Activated naive CD8-positive, alpha-beta T cell treated with anti-CD3 and anti-CD28 coated beads, Interleukin-2, amount 10 ng/mL, durations not matched to agents 7 days and 5 days (primary cell): ENCODE measurements around the gene TAF3. TPM values are rescaled to one million over a fixed set of nuclear protein-coding genes. Genes with fewer than 3 reads are reported as not detected.
"Not testable (repeated sequence)": the region's sequence is repeated elsewhere in the genome, so short reads cannot be mapped to it uniquely, and the experiment has no call there.

ENCODE experiments used
- ATAC-seq: fragments of 150-1000 bp; cut with Tn5 transposase; one replicate; pipeline ENCODE4 v1.10.0; 2021; ENCODE audit warnings: low read depth, moderate library complexity
- POLR2A ChIA-PET: fragments of 350-600 bp; sonication (Branson Sonifier 250); formaldehyde crosslinking; loops from one replicate; lab custom pipeline; 2021; ENCODE audit warnings: antibody characterized with exemption; lab: Charles Lee
- DNase-seq: peaks from one replicate; pipeline ENCODE4 v3.0.0; 2021
- H3K27ac Mint-ChIP-seq: one replicate; pipeline ENCODE4 v1.8.0; 2022; ENCODE audit warnings: mild to moderate bottlenecking, mixed read lengths
- H3K27me3 Mint-ChIP-seq: one replicate; pipeline ENCODE4 v1.8.0; 2022; ENCODE audit warnings: mild to moderate bottlenecking, moderate library complexity, mixed read lengths
- H3K36me3 Mint-ChIP-seq: one replicate; pipeline ENCODE4 v1.8.0; 2021; ENCODE audit warnings: mild to moderate bottlenecking, mixed read lengths
- H3K4me1 Mint-ChIP-seq: one replicate; pipeline ENCODE4 v1.8.0; 2021; ENCODE audit warnings: mixed read lengths
- H3K4me3 Mint-ChIP-seq: one replicate; pipeline ENCODE4 v1.8.0; 2022; ENCODE audit warnings: mild to moderate bottlenecking, moderate library complexity, mixed read lengths
- H3K9me3 Mint-ChIP-seq: one replicate; pipeline ENCODE4 v1.8.0; 2021; ENCODE audit warnings: mixed read lengths
- total RNA-seq, 2 experiments: library from RNA; stranded (reverse); gene quantifications; one replicate each; pipeline ENCODE4 v1.2.3, GENCODE V29; 2021

Gene TAF3
- total RNA-seq: 10 to 100 TPM; 16.2 to 16.8 TPM

- H3K27ac Mint-ChIP-seq: peak within 1 kb of the TSS; percentile 84
- DNase-seq: peak; percentile 95
- H3K4me1 Mint-ChIP-seq: peaks cover 16% of the 10 kb centered on the region
Observed at GRCh38 chr10:7818295-7819120, at the start of gene TAF3. TSS of gene TAF3 (plus strand) at chr10:7818505. CDS start at chr10:7818710, 205 bp downstream.

GRCh38 chr10:7773845-7774801 lies 44.2 kb upstream of the TAF3 start:
- H3K27ac Mint-ChIP-seq: no peak overlapping the region
- POLR2A ChIA-PET: no interaction called here
- H3K27me3 Mint-ChIP-seq: no peaks in the 10 kb centered on the region
- no peak overlapping the region for H3K4me3 Mint-ChIP-seq
- ATAC-seq (no peak), DNase-seq (no peak)
- H3K9me3 Mint-ChIP-seq: no peaks in the 10 kb centered on the region
- H3K4me1 Mint-ChIP-seq: peaks cover 2% of the 10 kb centered on the region
- H3K36me3 Mint-ChIP-seq: peaks cover 30% of the 10 kb centered on the region

More at GRCh38 chr10:7818295-7819120, at the start of gene TAF3:
- Mint-ChIP-seq H3K36me3 (peaks cover 3% of the 10 kb centered on the region), H3K9me3 (no peaks in the 10 kb centered on the region), H3K27me3 (peaks cover 5% of the 10 kb centered on the region), H3K4me3 (peak within 1 kb of the TSS; percentile 92)
- peak; percentile 81 for ATAC-seq
- POLR2A ChIA-PET: interaction anchor here (0.5 to 3.3 kb wide), 7 partner anchors 9 to 548 kb away, joined by 3 to 43 read pairs (median 5); partner anchors contain the start of genes ATP5F1C and KIN

GRCh38 chr10:7776777-7777176 lies 41.5 kb upstream of the TAF3 start:
- Mint-ChIP-seq H3K36me3 (peaks cover 36% of the 10 kb centered on the region), H3K27ac (no peak overlapping the region), H3K4me1 (peaks cover 5% of the 10 kb centered on the region), H3K4me3 (no peak overlapping the region), H3K9me3 (no peaks in the 10 kb centered on the region), H3K27me3 (no peaks in the 10 kb centered on the region)
- no peak for ATAC-seq
- POLR2A ChIA-PET: interaction anchor here (0.7 kb wide), 1 partner anchor 11 kb away, joined by 3 read pairs; no protein-coding TSS in a partner anchor
- DNase-seq: no peak

- POLR2A ChIA-PET: interaction anchor here (0.6 kb wide), 1 partner anchor 14 kb away, joined by 3 read pairs; no protein-coding TSS in a partner anchor
- peaks cover 18% of the 10 kb centered on the region for H3K4me1 Mint-ChIP-seq
- H3K4me3 Mint-ChIP-seq, H3K9me3 Mint-ChIP-seq, DNase-seq, H3K27ac Mint-ChIP-seq, H3K27me3 Mint-ChIP-seq, ATAC-seq: not testable (repeated sequence)
- H3K36me3 Mint-ChIP-seq: peaks cover 33% of the 10 kb centered on the region
Observed at GRCh38 chr10:7782194-7782593, 36.1 kb upstream of the TAF3 start.

GRCh38 chr10:7786430-7786829 lies 31.9 kb upstream of the TAF3 start:
- POLR2A ChIA-PET: no interaction called here
- no peaks in the 10 kb centered on the region for H3K9me3 Mint-ChIP-seq
- H3K27ac Mint-ChIP-seq: no peak overlapping the region
- peaks cover 19% of the 10 kb centered on the region for H3K36me3 Mint-ChIP-seq
- no peaks in the 10 kb centered on the region for H3K27me3 Mint-ChIP-seq
- DNase-seq (no peak), ATAC-seq (no peak)
- H3K4me1 Mint-ChIP-seq: peaks cover 33% of the 10 kb centered on the region
- H3K4me3 Mint-ChIP-seq: no peak overlapping the region

GRCh38 chr10:7787150-7787856 lies 31.0 kb upstream of the TAF3 start:
- ATAC-seq: peak; percentile 1
- Mint-ChIP-seq H3K4me3 (no peak overlapping the region), H3K4me1 (peaks cover 38% of the 10 kb centered on the region), H3K9me3 (no peaks in the 10 kb centered on the region), H3K36me3 (peaks cover 22% of the 10 kb centered on the region), H3K27me3 (no peaks in the 10 kb centered on the region), H3K27ac (no peak overlapping the region)
- POLR2A ChIA-PET: interaction anchor here (0.6 to 1.7 kb wide), 11 partner anchors 10 to 615 kb away, joined by 3 to 43 read pairs (median 3); partner anchors contain the start of gene TAF3
- no peak for DNase-seq

- H3K36me3 Mint-ChIP-seq: peaks cover 27% of the 10 kb centered on the region
- H3K27ac Mint-ChIP-seq: no peak within 1 kb of the TSS
- H3K27me3 Mint-ChIP-seq: no peaks in the 10 kb centered on the region
- DNase-seq (peak; percentile 98), ATAC-seq (peak; percentile 96)
- no peak within 1 kb of the TSS for H3K4me3 Mint-ChIP-seq
- peaks cover 46% of the 10 kb centered on the region for H3K4me1 Mint-ChIP-seq
- no peaks in the 10 kb centered on the region for H3K9me3 Mint-ChIP-seq
- POLR2A ChIA-PET: interaction anchor here (0.6 to 1.7 kb wide), 16 partner anchors 10 to 615 kb away, joined by 3 to 43 read pairs (median 4); partner anchors contain the start of genes GATA3 and TAF3
Observed at GRCh38 chr10:7787857-7788638, 30.3 kb upstream of the TAF3 start, which contains the start of the genes ATP5F1C and KIN. TSS of gene ATP5F1C (plus strand) at chr10:7788177. CDS start at chr10:7788208, 31 bp downstream. TSS of gene KIN (minus strand) at chr10:7787993. CDS start at chr10:7787933, 60 bp downstream.

- H3K36me3 Mint-ChIP-seq: peaks cover 22% of the 10 kb centered on the region
- ATAC-seq (peak; percentile 11), DNase-seq (no peak)
- no peaks in the 10 kb centered on the region for H3K9me3 Mint-ChIP-seq
- H3K27ac Mint-ChIP-seq: no peak overlapping the region
- H3K4me3 Mint-ChIP-seq: no peak overlapping the region
- POLR2A ChIA-PET: interaction anchor here (0.8 to 1.7 kb wide), 11 partner anchors 9 to 348 kb away, joined by 3 to 43 read pairs (median 4); partner anchors contain the start of genes GATA3 and TAF3
- H3K4me1 Mint-ChIP-seq: peaks cover 43% of the 10 kb centered on the region
- no peaks in the 10 kb centered on the region for H3K27me3 Mint-ChIP-seq
Observed at GRCh38 chr10:7788639-7789286, 29.5 kb upstream of the TAF3 start.

- H3K27me3 Mint-ChIP-seq: no peaks in the 10 kb centered on the region
- peaks cover 46% of the 10 kb centered on the region for H3K4me1 Mint-ChIP-seq
Observed at GRCh38 chr10:7789390-7789789, 28.9 kb upstream of the TAF3 start.

GRCh38 chr10:7792541-7792940 lies 25.8 kb upstream of the TAF3 start:
- POLR2A ChIA-PET: interaction anchor here (1.0 kb wide), 1 partner anchor 26 kb away, joined by 3 read pairs; the partner anchor contains the start of gene TAF3
- Mint-ChIP-seq H3K4me3 (no peak overlapping the region), H3K36me3 (peaks cover 24% of the 10 kb centered on the region), H3K27ac (peak overlapping the region; percentile 46), H3K4me1 (peaks cover 52% of the 10 kb centered on the region), H3K27me3 (no peaks in the 10 kb centered on the region), H3K9me3 (no peaks in the 10 kb centered on the region)
- ATAC-seq: no peak
- DNase-seq: no peak

More at GRCh38 chr10:7789390-7789789, 28.9 kb upstream of the TAF3 start:
- peaks cover 22% of the 10 kb centered on the region for H3K36me3 Mint-ChIP-seq
- no peak overlapping the region for H3K27ac Mint-ChIP-seq
- DNase-seq: no peak
- ATAC-seq: no peak
- H3K4me3 Mint-ChIP-seq: no peak overlapping the region
- POLR2A ChIA-PET: interaction anchor here (0.6 kb wide), 1 partner anchor 97 kb away, joined by 6 read pairs; no protein-coding TSS in a partner anchor
- H3K9me3 Mint-ChIP-seq: no peaks in the 10 kb centered on the region
